GM12864 (cell line): Measurements from ENCODE around the gene RPLP2.

Experiments used
- DNase-seq: peaks from one replicate; pipeline ENCODE4 v3.0.0-alpha.2; 2011; ENCODE audit warnings: low read depth
- H3K4me3 ChIP-seq: 2 replicates; pipeline ENCODE4 v1.5.1; 2011; ENCODE audit warnings: mild to moderate bottlenecking, low read depth, low read length, control low read depth
- TF ChIP-seq, protein P1 (sequence below): IDR thresholded peaks from 2 replicates; pipeline ENCODE4 v1.5.1; 2011; ENCODE audit warnings: low read depth, mild to moderate bottlenecking, moderate library complexity, low read length, control low read depth, inconsistent platforms; ENCODE audit errors: missing control alignments

RPLP2 gene

DNA sequence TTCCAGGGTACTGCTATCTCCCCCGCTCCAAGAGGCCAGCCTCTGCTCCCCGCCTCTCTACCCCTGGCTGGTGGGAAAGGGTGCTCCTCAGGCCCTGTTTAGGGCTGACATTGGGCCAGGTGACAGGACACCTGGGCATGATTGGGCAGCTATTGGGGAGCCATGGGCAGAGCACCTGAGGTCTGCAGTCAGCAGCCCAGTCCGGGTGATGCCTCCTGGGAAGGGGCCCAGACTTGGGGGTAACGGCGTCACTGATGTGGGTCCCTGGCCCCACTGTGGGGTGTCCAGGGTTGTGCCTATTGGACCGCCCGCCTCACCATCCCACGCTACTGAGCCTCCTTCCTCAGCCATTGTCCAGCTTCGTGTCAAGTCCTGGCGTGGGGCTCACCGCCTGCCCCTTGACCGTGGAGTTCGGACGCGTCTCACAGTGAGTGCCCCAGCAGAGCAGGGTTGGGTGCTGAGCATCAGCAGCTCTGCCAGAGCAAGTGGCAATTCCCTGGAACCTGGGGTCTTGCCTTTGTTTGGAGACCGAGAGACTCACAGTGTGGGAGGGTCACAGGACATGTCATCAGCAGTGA is 29.7 kb upstream of the RPLP2 start:
- no peak for DNase-seq

DNA sequence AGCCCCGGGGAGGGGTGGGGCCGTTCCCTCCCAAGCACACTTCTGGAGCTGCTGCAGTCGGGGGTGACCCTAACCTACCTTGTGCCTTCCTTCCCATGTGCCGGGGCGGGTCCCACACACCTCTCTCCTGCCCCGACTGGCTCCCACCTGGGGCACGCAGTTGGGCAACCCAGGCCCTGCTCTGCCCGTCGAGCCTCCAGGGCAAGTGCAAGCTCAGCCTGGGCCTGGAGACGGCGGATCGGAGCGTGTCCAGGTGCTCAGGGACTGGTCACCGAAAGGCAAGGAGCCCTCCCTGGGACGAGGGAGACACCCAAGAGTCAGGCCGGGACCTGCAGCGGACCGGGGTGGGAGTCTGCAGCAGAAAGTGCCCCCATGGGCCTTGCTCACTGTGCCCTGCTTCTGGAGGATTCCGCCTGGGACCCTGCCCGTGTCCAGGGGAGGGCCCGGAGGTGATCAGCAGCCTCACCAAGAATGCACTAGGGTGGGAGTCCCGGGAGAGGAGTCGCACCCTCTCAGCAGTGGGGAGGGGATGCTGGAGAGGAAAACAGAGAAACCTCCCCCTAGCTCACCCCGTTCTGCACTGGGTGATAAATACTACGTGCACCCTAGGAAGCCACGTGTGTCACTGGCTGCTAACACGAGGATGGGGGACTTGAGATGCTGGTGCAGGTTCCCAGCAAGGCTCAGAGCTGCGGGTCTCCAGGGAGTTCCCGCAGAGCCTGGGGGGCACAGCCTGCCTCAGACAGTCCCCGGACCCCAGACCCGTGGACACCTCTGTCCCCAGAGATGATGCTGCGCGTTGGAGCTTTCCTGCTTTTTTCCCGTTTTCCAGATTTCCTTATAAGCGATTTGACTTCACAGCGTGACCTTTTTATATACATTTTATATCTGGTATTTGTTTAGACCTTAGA is 27.2 kb upstream of the RPLP2 start:
- TF ChIP-seq, protein P1, sequence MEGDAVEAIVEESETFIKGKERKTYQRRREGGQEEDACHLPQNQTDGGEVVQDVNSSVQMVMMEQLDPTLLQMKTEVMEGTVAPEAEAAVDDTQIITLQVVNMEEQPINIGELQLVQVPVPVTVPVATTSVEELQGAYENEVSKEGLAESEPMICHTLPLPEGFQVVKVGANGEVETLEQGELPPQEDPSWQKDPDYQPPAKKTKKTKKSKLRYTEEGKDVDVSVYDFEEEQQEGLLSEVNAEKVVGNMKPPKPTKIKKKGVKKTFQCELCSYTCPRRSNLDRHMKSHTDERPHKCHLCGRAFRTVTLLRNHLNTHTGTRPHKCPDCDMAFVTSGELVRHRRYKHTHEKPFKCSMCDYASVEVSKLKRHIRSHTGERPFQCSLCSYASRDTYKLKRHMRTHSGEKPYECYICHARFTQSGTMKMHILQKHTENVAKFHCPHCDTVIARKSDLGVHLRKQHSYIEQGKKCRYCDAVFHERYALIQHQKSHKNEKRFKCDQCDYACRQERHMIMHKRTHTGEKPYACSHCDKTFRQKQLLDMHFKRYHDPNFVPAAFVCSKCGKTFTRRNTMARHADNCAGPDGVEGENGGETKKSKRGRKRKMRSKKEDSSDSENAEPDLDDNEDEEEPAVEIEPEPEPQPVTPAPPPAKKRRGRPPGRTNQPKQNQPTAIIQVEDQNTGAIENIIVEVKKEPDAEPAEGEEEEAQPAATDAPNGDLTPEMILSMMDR: no peak
- H3K4me3 ChIP-seq: no peak overlapping the region
- DNase-seq: no peak

More for the DNA sequence above, 29.7 kb upstream of the RPLP2 start:
- TF ChIP-seq, protein P1: no peak
- no peak overlapping the region for H3K4me3 ChIP-seq

DNA sequence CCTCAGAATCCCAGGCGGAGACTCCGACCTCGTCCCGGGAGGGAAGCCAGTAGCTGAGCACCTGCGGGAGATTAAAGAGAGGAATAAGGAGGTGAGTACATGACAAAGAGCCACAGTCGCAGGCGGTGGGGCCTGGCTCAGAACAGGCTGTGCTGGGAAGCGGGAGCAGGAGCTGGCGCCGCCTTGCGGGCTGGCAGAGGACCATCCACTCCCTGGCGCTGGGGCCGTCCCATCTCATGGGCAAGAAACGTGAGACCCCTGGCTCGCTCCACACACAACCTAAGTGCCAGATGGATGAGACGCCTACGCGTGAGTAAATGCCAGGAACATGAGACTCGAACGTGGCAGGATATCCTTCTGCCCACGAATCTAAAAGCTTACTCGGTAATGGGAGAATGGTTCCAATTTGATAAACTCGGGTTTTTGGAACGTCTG is 26.2 kb upstream of the RPLP2 start:
- H3K4me3 ChIP-seq: no peak overlapping the region
- TF ChIP-seq, protein P1: no peak
- no peak for DNase-seq

DNA sequence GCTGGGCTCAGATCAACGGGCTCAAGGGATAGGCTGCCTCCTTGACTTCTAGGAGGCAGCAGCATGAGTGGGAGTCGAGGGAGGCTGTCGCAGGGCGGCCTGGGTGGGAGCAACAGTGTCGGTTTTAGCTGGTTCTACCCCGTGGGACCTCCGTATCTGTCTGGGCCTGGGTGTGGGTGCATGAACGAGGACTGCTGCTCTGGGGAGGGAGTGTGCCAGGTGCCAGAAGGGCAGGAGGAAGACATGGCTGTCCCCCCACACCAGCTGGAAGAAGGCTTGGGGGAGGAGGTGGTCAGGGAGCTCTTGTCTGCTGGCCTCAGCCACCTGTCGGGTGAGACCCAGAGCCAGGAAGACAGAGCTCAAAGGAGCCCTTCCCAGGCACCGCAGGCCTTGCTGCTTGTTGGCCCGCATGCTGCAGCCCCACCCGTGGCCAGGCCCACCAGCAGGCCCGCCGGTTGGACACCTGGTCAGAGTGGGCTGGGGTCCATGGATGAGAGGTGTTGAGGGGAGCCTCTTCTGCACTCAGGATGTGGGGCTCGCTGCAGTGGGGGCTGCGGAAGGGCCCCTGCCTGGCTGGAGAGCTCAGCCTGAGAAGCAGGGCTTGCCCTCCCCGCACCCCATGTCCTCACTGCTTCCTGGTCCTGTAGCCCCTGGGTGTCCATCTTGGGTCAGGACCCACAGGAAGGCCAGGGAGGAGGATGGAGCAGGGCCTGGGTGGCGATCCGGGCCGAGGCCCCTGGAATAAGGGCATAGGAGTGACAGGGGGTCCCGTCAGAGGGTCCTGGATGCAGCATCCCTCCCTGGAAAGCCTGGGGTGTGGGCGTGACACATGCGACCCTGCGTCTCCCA is 23.3 kb upstream of the RPLP2 start:
- TF ChIP-seq, protein P1: no peak
- H3K4me3 ChIP-seq: no peak overlapping the region

DNA sequence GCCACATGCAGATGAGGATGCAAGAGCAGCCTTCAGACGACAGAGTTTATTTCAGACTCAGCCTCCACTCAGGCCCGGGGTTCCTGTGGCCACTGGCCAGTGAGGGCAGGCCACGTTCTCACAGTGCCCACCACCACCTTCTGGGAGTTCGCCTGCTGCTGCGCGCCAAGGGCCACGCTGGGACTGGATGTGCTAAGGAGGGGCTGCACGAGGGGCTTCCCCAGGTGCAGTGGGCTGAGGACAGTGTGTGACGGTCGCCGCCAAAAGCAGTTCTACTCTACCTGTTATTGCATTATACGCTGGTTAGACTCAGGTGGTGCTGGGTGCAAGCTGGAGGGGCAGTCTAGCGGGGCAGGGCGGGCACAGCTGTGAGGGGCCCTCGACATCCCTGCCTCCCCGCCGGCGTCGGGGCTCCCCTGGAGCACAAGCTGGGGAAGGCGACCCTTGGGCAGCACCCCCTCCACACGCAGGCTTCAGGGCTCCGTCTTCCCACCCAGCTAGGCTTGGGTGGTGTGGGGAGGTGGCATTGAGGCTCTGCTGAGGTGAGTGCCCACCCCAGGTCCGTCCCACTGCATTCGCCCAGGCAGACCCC is 22.6 kb upstream of the RPLP2 start:
- no peak overlapping the region for H3K4me3 ChIP-seq
- DNase-seq: no peak
- TF ChIP-seq, protein P1: no peak

More for the DNA sequence above, 23.3 kb upstream of the RPLP2 start:
- DNase-seq: no peak

DNA sequence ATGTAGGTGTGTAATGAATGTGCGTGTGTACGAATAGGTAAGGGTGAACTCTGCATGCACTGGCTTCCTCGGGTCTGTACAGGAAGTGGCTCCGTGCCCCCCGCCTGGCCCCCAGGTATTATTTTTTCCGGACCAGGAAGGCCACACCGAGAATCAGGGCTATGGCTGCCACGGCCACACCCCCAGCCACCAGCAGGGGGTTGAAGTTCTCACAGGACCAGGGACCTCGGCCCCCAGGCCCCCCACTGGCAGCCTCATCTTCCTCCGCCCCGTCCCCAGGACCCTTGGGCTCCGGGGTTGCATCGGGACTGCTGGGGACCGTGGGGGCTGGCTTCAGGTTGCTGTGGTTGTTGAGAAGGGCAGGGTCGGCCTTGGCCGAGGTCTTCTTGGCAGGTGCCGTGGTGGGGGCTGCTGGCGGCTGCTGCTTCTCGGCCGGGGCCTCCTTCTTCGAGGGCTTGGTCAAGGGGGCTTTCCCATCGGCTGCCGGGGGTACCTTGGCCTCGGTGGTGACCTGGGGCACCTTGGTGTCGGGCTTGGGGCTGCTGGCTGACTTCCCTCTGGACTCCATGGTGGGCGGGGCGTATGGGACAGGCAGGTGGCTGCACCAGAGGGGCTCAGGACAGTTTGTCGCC is 21.6 kb upstream of the RPLP2 start:
- H3K4me3 ChIP-seq: no peak overlapping the region
- TF ChIP-seq, protein P1: peak; percentile 18
- no peak for DNase-seq
